RCC 7860 (cell line): Measurements from ENCODE around the gene ARAP1.

Experiments
- DNase-seq: peaks from one replicate; pipeline ENCODE4 v3.0.0-alpha.2; 2015; ENCODE audit warnings: low spot score
- FAIRE-seq: peaks from 2 replicates; lab custom pipeline; 2012; peaks lifted over from hg19 to GRCh38; lab: Jason Lieb, UNC

ARAP1 gene

GRCh38 chr11:72764503-72764902 lies 12.3 kb upstream of the ARAP1 start:
- FAIRE-seq, result no peak
- DNase-seq, result no peak

GRCh38 chr11:72763823-72764222 lies 11.6 kb upstream of the ARAP1 start:
- DNase-seq (no peak), FAIRE-seq (no peak)

GRCh38 chr11:72762641-72763304 lies 10.6 kb upstream of the ARAP1 start:
- FAIRE-seq (no peak), DNase-seq (peak; percentile 4)

- FAIRE-seq (no peak), DNase-seq (peak; percentile 40)
Observed at GRCh38 chr11:72760539-72761405, 8.6 kb upstream of the ARAP1 start.

GRCh38 chr11:72759468-72759985 lies 7.3 kb upstream of the ARAP1 start:
- FAIRE-seq (no peak), DNase-seq (no peak)

- DNase-seq (peak; percentile 66), FAIRE-seq (no peak)
Observed at GRCh38 chr11:72758690-72759389, 6.6 kb upstream of the ARAP1 start.

- no peak for FAIRE-seq
Observed at GRCh38 chr11:72758304-72758689, 6.1 kb upstream of the ARAP1 start.

GRCh38 chr11:72755713-72756285 lies 3.6 kb upstream of the ARAP1 start:
- DNase-seq (no peak), FAIRE-seq (no peak)

More at GRCh38 chr11:72758304-72758689, 6.1 kb upstream of the ARAP1 start:
- DNase-seq, result peak; percentile 78

- no peak for DNase-seq
- FAIRE-seq, result no peak
Observed at GRCh38 chr11:72754544-72755155, 2.4 kb upstream of the ARAP1 start.

- DNase-seq (no peak), FAIRE-seq (no peak)
Observed at GRCh38 chr11:72754149-72754543, 1.9 kb upstream of the ARAP1 start.

GRCh38 chr11:72753341-72754148 lies 1.3 kb upstream of the ARAP1 start:
- no peak for FAIRE-seq
- DNase-seq, result no peak

GRCh38 chr11:72751116-72752087 lies 806 bp downstream of the ARAP1 start:
- FAIRE-seq, result no peak

GRCh38 chr11:72750556-72751115 lies 1.6 kb downstream of the ARAP1 start:
- no peak for DNase-seq
- FAIRE-seq, result no peak

More at GRCh38 chr11:72751116-72752087, 806 bp downstream of the ARAP1 start:
- no peak for DNase-seq

- DNase-seq (no peak), FAIRE-seq (no peak)
Observed at GRCh38 chr11:72750086-72750485, 2.1 kb downstream of the ARAP1 start.

GRCh38 chr11:72747289-72747855 lies 4.8 kb downstream of the ARAP1 start:
- FAIRE-seq (no peak), DNase-seq (no peak)

- DNase-seq (no peak), FAIRE-seq (no peak)
Observed at GRCh38 chr11:72746821-72747220, 5.4 kb downstream of the ARAP1 start.

- FAIRE-seq (no peak), DNase-seq (no peak)
Observed at GRCh38 chr11:72745925-72746550, 6.2 kb downstream of the ARAP1 start.
